ENCODE results near the gene MICU1. TPM values are rescaled to one million over a fixed set of nuclear protein-coding genes. Genes with fewer than 3 reads are reported as not detected.

MICU1 gene
- polyA plus RNA-seq, 1 donor (not counting 4 experiments of a cell fraction or from before 2014, with no cell fraction given), result 19.4 TPM

DNA sequence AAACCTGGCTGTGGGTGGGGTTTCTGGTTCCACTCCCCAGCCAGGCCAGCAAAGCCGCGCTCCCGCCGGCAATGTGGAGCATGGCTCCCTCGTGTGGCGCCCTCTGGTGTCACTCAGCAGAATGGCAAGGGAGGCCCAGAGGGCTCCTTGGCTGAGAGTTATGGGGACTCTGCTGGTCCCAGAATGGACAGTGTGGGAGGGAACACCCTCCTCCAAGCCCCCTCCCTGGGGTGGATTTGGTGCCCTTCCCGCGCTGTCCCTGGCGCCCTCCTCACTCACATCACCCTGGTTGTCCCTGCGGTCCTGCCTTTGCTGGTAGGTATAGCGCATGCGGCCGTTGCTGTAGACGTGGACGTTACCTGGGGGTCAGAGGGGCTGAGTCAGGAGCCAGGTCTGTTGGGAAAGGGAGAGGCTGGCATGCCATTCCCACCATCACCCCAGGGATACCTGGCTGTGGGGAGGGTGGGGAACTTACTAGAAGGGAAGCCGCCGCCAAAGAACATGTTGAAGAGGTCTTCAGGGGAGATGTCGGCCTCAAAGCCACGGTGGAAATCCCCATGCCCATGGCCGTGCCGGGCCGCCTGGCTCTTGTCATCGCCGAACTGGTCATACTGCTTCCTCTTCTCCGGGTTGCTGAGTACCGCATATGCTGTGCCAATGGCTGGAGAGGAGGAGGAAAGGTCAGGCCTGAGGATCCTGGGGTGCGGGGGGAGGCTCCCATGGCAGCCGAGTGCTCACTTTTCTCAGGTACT lies 285.2 kb downstream of the MICU1 start:
- H3K27me3 ChIP-seq (ENCODE audit: control insufficient read depth, extremely low read depth, insufficient read depth, low read length), result no peaks in the 10 kb centered on the region
- H3K4me2 ChIP-seq (ENCODE audit: control insufficient read depth, extremely low read depth, insufficient read depth, low read depth, low read length), result no peak overlapping the region
- peaks cover 11% of the 10 kb centered on the region for H3K4me1 ChIP-seq (ENCODE audit: control insufficient read depth, extremely low read depth, insufficient read depth, low read length)
- dilution Hi-C loops (cut with MboI; ENCODE audit: extremely low pct_ligation_motif_present, low sequenced_read_pairs), result no loop called here
- H3K79me2 ChIP-seq (ENCODE audit: control insufficient read depth, insufficient read depth, low read length), result no peaks in the 10 kb centered on the region
- no peaks in the 10 kb centered on the region for H3K9me3 ChIP-seq (ENCODE audit: control insufficient read depth, low read depth, low read length)
- peak; percentile 97 for TF ChIP-seq CTCF (optimal IDR thresholded peaks at IDR 0.05 in 1 of 3, IDR thresholded peaks at IDR 0.05 in 1 of 3, conservative IDR thresholded peaks at IDR 0.05 in 1 of 3; ENCODE audit: extremely low read depth in 1 of 3, insufficient read depth in 2 of 3, low read length in 3 of 3)
- TF ChIP-seq EZH2 (IDR thresholded peaks at IDR 0.05; ENCODE audit: low read length), result no peak
- no peak overlapping the region for H3K27ac ChIP-seq (ENCODE audit: control insufficient read depth, insufficient read depth, low read length)
- no peak for FAIRE-seq
- no peaks in the 10 kb centered on the region for H4K20me1 ChIP-seq (ENCODE audit: control insufficient read depth, extremely low read depth, insufficient read depth, low read length)
- H3K9ac ChIP-seq (ENCODE audit: control insufficient read depth, extremely low read depth, insufficient read depth, low read length), result no peak overlapping the region
- H3K4me3 ChIP-seq (ENCODE audit: control insufficient read depth in 2 of 3, extremely low read depth in 1 of 3, insufficient read depth in 2 of 3, low read depth in 1 of 3, low read length in 3 of 3), result no peak overlapping the region
- no peak overlapping the region for H2AFZ ChIP-seq (ENCODE audit: control insufficient read depth, low read length)
- peaks cover 34 to 43% of the 10 kb centered on the region in 2 experiments for H3K36me3 ChIP-seq (ENCODE audit: control insufficient read depth in 2 of 2, extremely low read depth in 1 of 2, insufficient read depth in 2 of 2, low read length in 2 of 2)
- no peaks in the 10 kb centered on the region for H3K9me1 ChIP-seq (ENCODE audit: control insufficient read depth, extremely low read depth, insufficient read depth, low read length)
- DNase-seq (ENCODE audit: low read depth, low spot score), result no peak

- Histone ChIP-seq H3K36me3 (ENCODE audit: control insufficient read depth in 2 of 2, extremely low read depth in 1 of 2, insufficient read depth in 2 of 2, low read length in 2 of 2) (peaks cover 35 to 50% of the 10 kb centered on the region in 2 experiments), H3K79me2 (ENCODE audit: control insufficient read depth, insufficient read depth, low read length) (no peaks in the 10 kb centered on the region), H3K4me3 (ENCODE audit: control insufficient read depth in 2 of 3, extremely low read depth in 1 of 3, insufficient read depth in 2 of 3, low read depth in 1 of 3, low read length in 3 of 3) (no peak overlapping the region), H3K27ac (ENCODE audit: control insufficient read depth, insufficient read depth, low read length) (no peak overlapping the region), H4K20me1 (ENCODE audit: control insufficient read depth, extremely low read depth, insufficient read depth, low read length) (no peaks in the 10 kb centered on the region), H3K4me2 (ENCODE audit: control insufficient read depth, extremely low read depth, insufficient read depth, low read depth, low read length) (no peak overlapping the region), H3K9ac (ENCODE audit: control insufficient read depth, extremely low read depth, insufficient read depth, low read length) (no peak overlapping the region), H2AFZ (ENCODE audit: control insufficient read depth, low read length) (no peak overlapping the region), H3K4me1 (ENCODE audit: control insufficient read depth, extremely low read depth, insufficient read depth, low read length) (peaks cover 18% of the 10 kb centered on the region), H3K9me3 (ENCODE audit: control insufficient read depth, low read depth, low read length) (no peaks in the 10 kb centered on the region), H3K27me3 (ENCODE audit: control insufficient read depth, extremely low read depth, insufficient read depth, low read length) (no peaks in the 10 kb centered on the region), H3K9me1 (ENCODE audit: control insufficient read depth, extremely low read depth, insufficient read depth, low read length) (no peaks in the 10 kb centered on the region)
- DNase-seq (ENCODE audit: low read depth, low spot score) (no peak), FAIRE-seq (no peak)
- TF ChIP-seq CTCF (optimal IDR thresholded peaks at IDR 0.05 in 1 of 3, IDR thresholded peaks at IDR 0.05 in 1 of 3, conservative IDR thresholded peaks at IDR 0.05 in 1 of 3; ENCODE audit: extremely low read depth in 1 of 3, insufficient read depth in 2 of 3, low read length in 3 of 3) (no peak), EZH2 (IDR thresholded peaks at IDR 0.05; ENCODE audit: low read length) (no peak)
- dilution Hi-C loops (cut with MboI; ENCODE audit: extremely low pct_ligation_motif_present, low sequenced_read_pairs), result no loop called here
Observed at GRCh38 chr10:72338180-72338579, 287.7 kb downstream of the MICU1 start.

Measured in keratinocyte (primary cell).